Astrocyte (in vitro differentiated cells and primary cell): ENCODE results near the gene SPATA18. TPM values are rescaled to one million over a fixed set of nuclear protein-coding genes. Genes with fewer than 3 reads are reported as not detected.

Experiments used
- DNase-seq: peaks from one replicate; pipeline ENCODE4 v3.0.0-alpha.2; 2010; ENCODE audit warnings: low read depth
- FAIRE-seq: peaks from 2 replicates; lab custom pipeline; 2011; peaks lifted over from hg19 to GRCh38; lab: Jason Lieb, UNC
- H2AFZ ChIP-seq: 2 replicates; pipeline ENCODE4 v1.6.0; 2012; ENCODE audit warnings: low read depth, low read length, inconsistent platforms
- H3K27ac ChIP-seq: 2 replicates; pipeline ENCODE4 v1.5.1; 2011; ENCODE audit warnings: low read depth, low read length, inconsistent platforms
- H3K27me3 ChIP-seq: 2 replicates; pipeline ENCODE4 v1.6.0; 2011; ENCODE audit warnings: low read length, inconsistent platforms; ENCODE audit not compliant: insufficient read depth
- H3K36me3 ChIP-seq: 2 replicates; pipeline ENCODE4 v1.5.1; 2011; ENCODE audit warnings: low read length, inconsistent platforms; ENCODE audit not compliant: insufficient read depth
- H3K4me1 ChIP-seq: 2 replicates; pipeline ENCODE4 v1.5.1; 2011; ENCODE audit warnings: low read length, inconsistent platforms; ENCODE audit not compliant: insufficient read depth
- H3K4me2 ChIP-seq: 2 replicates; pipeline ENCODE4 v1.6.0; 2012; ENCODE audit warnings: low read length, inconsistent platforms
- H3K4me3 ChIP-seq: 2 replicates; pipeline ENCODE4 v1.5.1; 2011; ENCODE audit warnings: low read depth, mild to moderate bottlenecking, low read length, inconsistent platforms; ENCODE audit not compliant: insufficient read depth
- H3K79me2 ChIP-seq: 2 replicates; pipeline ENCODE4 v1.6.0; 2012; ENCODE audit warnings: mild to moderate bottlenecking, low read length, inconsistent platforms; ENCODE audit not compliant: insufficient read depth
- H3K9ac ChIP-seq: 2 replicates; pipeline ENCODE4 v1.6.0; 2012; ENCODE audit warnings: mild to moderate bottlenecking, low read length, inconsistent platforms
- H3K9me3 ChIP-seq: 2 replicates; pipeline ENCODE4 v1.5.1; 2012; ENCODE audit warnings: low read depth, mild to moderate bottlenecking, low read length, inconsistent platforms; ENCODE audit not compliant: insufficient read depth
- H4K20me1 ChIP-seq: 2 replicates; pipeline ENCODE4 v1.6.0; 2012; ENCODE audit warnings: low read length, inconsistent platforms; ENCODE audit not compliant: insufficient read depth
- H3K27ac Mint-ChIP-seq: one replicate; pipeline ENCODE4 v1.8.0; 2021; ENCODE audit warnings: mild to moderate bottlenecking, mixed read lengths; ENCODE audit not compliant: unreplicated experiment
- H3K27me3 Mint-ChIP-seq: one replicate; pipeline ENCODE4 v1.8.0; 2021; ENCODE audit warnings: low read depth, mixed read lengths; ENCODE audit not compliant: unreplicated experiment
- H3K36me3 Mint-ChIP-seq: one replicate; pipeline ENCODE4 v1.8.0; 2021; ENCODE audit warnings: low read depth, mixed read lengths; ENCODE audit not compliant: unreplicated experiment
- H3K4me1 Mint-ChIP-seq: one replicate; pipeline ENCODE4 v1.8.0; 2021; ENCODE audit warnings: low read depth, mixed read lengths; ENCODE audit not compliant: unreplicated experiment
- H3K4me3 Mint-ChIP-seq: one replicate; pipeline ENCODE4 v1.8.0; 2021; ENCODE audit warnings: mild to moderate bottlenecking, moderate library complexity, mixed read lengths; ENCODE audit not compliant: unreplicated experiment
- H3K9me3 Mint-ChIP-seq: one replicate; pipeline ENCODE4 v1.8.0; 2021; ENCODE audit warnings: mild to moderate bottlenecking, mixed read lengths; ENCODE audit not compliant: unreplicated experiment
- EZH2 ChIP-seq: IDR thresholded peaks from 2 replicates; pipeline ENCODE4 v1.6.1; 2012; ENCODE audit warnings: mild to moderate bottlenecking, low read length, inconsistent platforms; ENCODE audit not compliant: insufficient read depth
- total RNA-seq: library from RNA; stranded (reverse); gene quantifications from 2 replicates; pipeline ENCODE4 v1.2.1, GENCODE V29; 2021
- TF ChIP-seq, protein P1 (sequence below): IDR thresholded peaks from 2 replicates; pipeline ENCODE4 v1.5.1; 2011; ENCODE audit warnings: low read depth, mild to moderate bottlenecking, inconsistent platforms, low read length, moderate library complexity; ENCODE audit not compliant: insufficient read depth

SPATA18 gene
- total RNA-seq, 1 donor from 2014 or later: 20.7 TPM

DNA sequence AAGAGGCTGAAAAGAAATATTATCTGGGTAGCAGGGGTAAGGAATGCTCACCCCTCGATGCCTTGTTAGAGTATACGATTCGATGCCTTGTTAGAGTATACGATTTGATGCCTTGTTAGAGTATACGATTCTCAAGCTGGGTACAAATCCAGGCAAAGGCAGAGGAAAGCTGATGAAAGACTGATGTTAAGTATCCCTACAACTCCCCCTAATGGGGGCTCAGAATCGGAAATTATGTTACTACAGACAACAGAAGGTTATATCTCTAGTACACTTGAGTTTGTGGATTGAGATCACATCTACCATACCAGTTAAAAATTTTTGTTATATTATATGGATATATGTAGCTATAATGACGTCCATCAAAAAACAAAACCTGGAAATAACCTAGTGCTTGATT lies 35.7 kb upstream of the SPATA18 start:
- no peak for FAIRE-seq
- no peaks in the 10 kb centered on the region for H3K36me3 Mint-ChIP-seq
- Histone ChIP-seq H3K4me1 (no peaks in the 10 kb centered on the region), H2AFZ (no peak overlapping the region), H3K4me2 (no peak overlapping the region), H3K4me3 (no peak overlapping the region), H3K9ac (no peak overlapping the region), H3K36me3 (no peaks in the 10 kb centered on the region), H3K27ac (no peak overlapping the region), H3K79me2 (no peaks in the 10 kb centered on the region), H3K27me3 (no peaks in the 10 kb centered on the region), H3K9me3 (no peaks in the 10 kb centered on the region), H4K20me1 (no peaks in the 10 kb centered on the region)
- H3K4me1 Mint-ChIP-seq: no peaks in the 10 kb centered on the region
- no peak overlapping the region for H3K4me3 Mint-ChIP-seq
- H3K9me3 Mint-ChIP-seq: no peaks in the 10 kb centered on the region
- TF ChIP-seq, protein P1, sequence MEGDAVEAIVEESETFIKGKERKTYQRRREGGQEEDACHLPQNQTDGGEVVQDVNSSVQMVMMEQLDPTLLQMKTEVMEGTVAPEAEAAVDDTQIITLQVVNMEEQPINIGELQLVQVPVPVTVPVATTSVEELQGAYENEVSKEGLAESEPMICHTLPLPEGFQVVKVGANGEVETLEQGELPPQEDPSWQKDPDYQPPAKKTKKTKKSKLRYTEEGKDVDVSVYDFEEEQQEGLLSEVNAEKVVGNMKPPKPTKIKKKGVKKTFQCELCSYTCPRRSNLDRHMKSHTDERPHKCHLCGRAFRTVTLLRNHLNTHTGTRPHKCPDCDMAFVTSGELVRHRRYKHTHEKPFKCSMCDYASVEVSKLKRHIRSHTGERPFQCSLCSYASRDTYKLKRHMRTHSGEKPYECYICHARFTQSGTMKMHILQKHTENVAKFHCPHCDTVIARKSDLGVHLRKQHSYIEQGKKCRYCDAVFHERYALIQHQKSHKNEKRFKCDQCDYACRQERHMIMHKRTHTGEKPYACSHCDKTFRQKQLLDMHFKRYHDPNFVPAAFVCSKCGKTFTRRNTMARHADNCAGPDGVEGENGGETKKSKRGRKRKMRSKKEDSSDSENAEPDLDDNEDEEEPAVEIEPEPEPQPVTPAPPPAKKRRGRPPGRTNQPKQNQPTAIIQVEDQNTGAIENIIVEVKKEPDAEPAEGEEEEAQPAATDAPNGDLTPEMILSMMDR: no peak
- no peak for TF ChIP-seq EZH2
- H3K27me3 Mint-ChIP-seq: no peaks in the 10 kb centered on the region
- no peak for DNase-seq
- H3K27ac Mint-ChIP-seq: no peak overlapping the region

DNA sequence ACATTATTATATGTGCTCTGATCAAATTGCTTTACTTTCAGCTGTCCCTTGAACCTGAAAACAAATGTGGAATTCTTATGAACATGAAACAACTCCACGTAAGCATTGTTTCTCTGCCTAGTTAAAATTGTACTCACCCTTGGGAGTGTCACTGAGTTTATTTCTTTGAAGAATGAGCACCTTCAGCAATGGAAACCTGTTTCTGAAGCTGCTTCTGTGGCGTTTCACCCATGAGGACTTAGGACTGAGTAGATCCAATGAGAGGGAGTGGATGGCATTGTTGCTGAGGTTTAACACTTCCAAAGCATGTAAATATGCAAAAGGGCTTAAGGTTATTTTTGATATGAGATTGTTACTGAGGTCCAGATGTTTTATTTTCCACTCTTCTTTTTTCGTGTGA lies 34.1 kb upstream of the SPATA18 start:
- Mint-ChIP-seq H3K4me1 (no peaks in the 10 kb centered on the region), H3K27ac (no peak overlapping the region), H3K36me3 (no peaks in the 10 kb centered on the region), H3K27me3 (no peaks in the 10 kb centered on the region), H3K4me3 (no peak overlapping the region), H3K9me3 (no peaks in the 10 kb centered on the region)
- no peaks in the 10 kb centered on the region for H3K4me1 ChIP-seq
- FAIRE-seq (no peak), DNase-seq (no peak)
- TF ChIP-seq, protein P1: no peak
- TF ChIP-seq EZH2: no peak
- no peak overlapping the region for H2AFZ ChIP-seq
- H3K27me3 ChIP-seq: no peaks in the 10 kb centered on the region
- no peaks in the 10 kb centered on the region for H3K36me3 ChIP-seq
- H3K9ac ChIP-seq: no peak overlapping the region
- no peaks in the 10 kb centered on the region for H4K20me1 ChIP-seq
- no peaks in the 10 kb centered on the region for H3K9me3 ChIP-seq
- no peak overlapping the region for H3K4me3 ChIP-seq
- H3K79me2 ChIP-seq: no peaks in the 10 kb centered on the region
- no peak overlapping the region for H3K4me2 ChIP-seq
- H3K27ac ChIP-seq: no peak overlapping the region

DNA sequence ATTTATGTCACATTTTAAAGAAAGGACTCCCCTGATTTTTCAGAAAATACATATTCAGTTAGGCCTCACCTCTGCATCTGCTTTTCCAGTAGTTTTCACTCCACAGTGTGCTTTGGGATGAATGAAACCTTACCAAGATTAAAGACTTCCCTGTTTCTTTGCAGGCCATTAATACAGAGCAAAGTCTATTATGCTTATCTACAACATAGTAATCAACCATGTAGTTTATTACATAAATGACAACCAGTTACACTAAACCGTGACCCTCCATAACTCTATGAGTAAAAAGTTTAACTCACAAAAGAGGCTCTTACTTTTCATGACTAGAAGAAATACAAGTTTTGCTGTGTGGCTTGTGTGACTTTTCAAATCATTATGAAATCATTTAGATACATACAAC lies 33.3 kb upstream of the SPATA18 start:
- no peaks in the 10 kb centered on the region for H3K9me3 Mint-ChIP-seq
- no peaks in the 10 kb centered on the region for H3K36me3 Mint-ChIP-seq
- H3K4me1 ChIP-seq: no peaks in the 10 kb centered on the region
- H3K27ac ChIP-seq: no peak overlapping the region
- H3K4me3 ChIP-seq: no peak overlapping the region
- H3K36me3 ChIP-seq: peaks cover 6% of the 10 kb centered on the region
- H3K4me2 ChIP-seq: no peak overlapping the region
- H3K9me3 ChIP-seq: no peaks in the 10 kb centered on the region
- no peak overlapping the region for H3K27ac Mint-ChIP-seq
- no peak overlapping the region for H2AFZ ChIP-seq
- no peak for DNase-seq
- no peak for FAIRE-seq
- no peak overlapping the region for H3K9ac ChIP-seq
- H3K27me3 Mint-ChIP-seq: no peaks in the 10 kb centered on the region
- H3K4me3 Mint-ChIP-seq: no peak overlapping the region
- TF ChIP-seq, protein P1: no peak
- TF ChIP-seq EZH2: no peak
- no peaks in the 10 kb centered on the region for H3K4me1 Mint-ChIP-seq
- no peaks in the 10 kb centered on the region for H4K20me1 ChIP-seq
- no peaks in the 10 kb centered on the region for H3K79me2 ChIP-seq
- H3K27me3 ChIP-seq: no peaks in the 10 kb centered on the region
